ENCODE results near the gene BAIAP2. TPM values are rescaled to one million over a fixed set of nuclear protein-coding genes. Genes with fewer than 3 reads are reported as not detected.

BAIAP2 gene
- total RNA-seq, 1 experiment from 2014 or later, result 14.9 TPM

DNA sequence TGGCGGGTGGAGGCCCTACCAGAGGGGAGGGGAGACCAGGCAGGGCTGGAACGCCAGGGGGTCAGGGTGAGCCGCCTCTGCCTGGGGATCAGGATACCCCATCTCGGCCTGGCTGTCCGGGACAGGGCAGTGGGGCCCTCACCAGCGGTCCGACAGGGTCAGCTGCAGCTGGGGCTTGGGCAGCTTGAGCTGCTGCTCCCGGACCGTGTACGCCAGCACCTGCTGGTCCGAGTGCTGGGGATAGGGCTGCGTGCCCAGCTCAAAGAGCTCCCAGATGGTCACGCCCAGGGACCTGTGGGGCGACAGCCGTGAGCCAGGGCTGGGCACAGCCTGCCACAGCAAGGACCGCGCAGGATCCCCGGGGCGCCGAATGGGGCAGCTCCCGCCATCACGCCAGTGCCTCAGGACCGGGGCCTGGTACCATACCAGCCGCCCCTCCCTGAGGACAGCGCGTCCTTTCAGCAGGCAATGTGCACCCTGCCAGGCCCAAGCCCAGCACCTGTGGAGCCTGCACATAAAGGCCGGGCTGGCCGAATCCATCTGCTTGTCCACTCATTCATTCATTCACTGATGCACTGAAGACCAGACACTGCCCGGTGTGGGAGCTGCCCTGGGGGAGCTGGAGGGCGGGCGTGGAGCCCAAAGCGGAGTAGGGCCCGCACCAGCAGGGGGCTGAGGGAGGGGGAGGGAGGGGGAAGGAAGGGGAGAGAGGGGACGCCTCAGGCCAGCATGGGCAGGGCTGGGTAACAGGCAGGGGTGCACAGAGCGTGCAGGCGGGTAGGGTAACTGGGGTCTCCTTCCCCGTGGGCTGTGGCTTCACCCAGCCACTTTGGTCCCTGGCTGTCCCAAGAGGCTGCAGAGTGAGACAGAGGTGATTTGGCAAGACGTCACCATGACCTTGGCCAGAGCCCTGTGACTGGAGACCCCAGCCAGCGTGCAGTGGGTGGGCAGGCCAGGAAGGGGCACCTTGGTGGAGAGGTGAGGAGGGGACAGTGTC lies 88.4 kb downstream of the BAIAP2 start:
- Histone ChIP-seq H3K36me3 (replicated peaks; ENCODE audit: control insufficient read depth, insufficient read depth, low read length) (no peaks in the 10 kb centered on the region), H3K27me3 (ENCODE audit: control insufficient read depth, insufficient read depth, low read length) (no peaks in the 10 kb centered on the region), H3K4me3 (ENCODE audit: insufficient read depth, low read depth, low read length) (no peak overlapping the region)
- DNase-seq, result no peak

- H3K36me3 ChIP-seq (replicated peaks; ENCODE audit: control insufficient read depth, insufficient read depth, low read length), result no peaks in the 10 kb centered on the region
- H3K27me3 ChIP-seq (ENCODE audit: control insufficient read depth, insufficient read depth, low read length), result no peaks in the 10 kb centered on the region
- DNase-seq, result no peak
- H3K4me3 ChIP-seq (ENCODE audit: insufficient read depth, low read depth, low read length), result no peak overlapping the region
These were observed 89.4 kb downstream of the BAIAP2 start for GRCh38 chr17:81124377-81124776.

GRCh38 chr17:81125573-81126081 lies 90.7 kb downstream of the BAIAP2 start:
- H3K4me3 ChIP-seq (ENCODE audit: insufficient read depth, low read depth, low read length), result no peak overlapping the region
- no peak for DNase-seq
- no peaks in the 10 kb centered on the region for H3K27me3 ChIP-seq (ENCODE audit: control insufficient read depth, insufficient read depth, low read length)
- no peaks in the 10 kb centered on the region for H3K36me3 ChIP-seq (replicated peaks; ENCODE audit: control insufficient read depth, insufficient read depth, low read length)

GRCh38 chr17:81126281-81127132 lies 91.6 kb downstream of the BAIAP2 start:
- DNase-seq, result peak; percentile 87
- Histone ChIP-seq H3K4me3 (ENCODE audit: insufficient read depth, low read depth, low read length) (no peak overlapping the region), H3K36me3 (replicated peaks; ENCODE audit: control insufficient read depth, insufficient read depth, low read length) (no peaks in the 10 kb centered on the region), H3K27me3 (ENCODE audit: control insufficient read depth, insufficient read depth, low read length) (no peaks in the 10 kb centered on the region)

DNA sequence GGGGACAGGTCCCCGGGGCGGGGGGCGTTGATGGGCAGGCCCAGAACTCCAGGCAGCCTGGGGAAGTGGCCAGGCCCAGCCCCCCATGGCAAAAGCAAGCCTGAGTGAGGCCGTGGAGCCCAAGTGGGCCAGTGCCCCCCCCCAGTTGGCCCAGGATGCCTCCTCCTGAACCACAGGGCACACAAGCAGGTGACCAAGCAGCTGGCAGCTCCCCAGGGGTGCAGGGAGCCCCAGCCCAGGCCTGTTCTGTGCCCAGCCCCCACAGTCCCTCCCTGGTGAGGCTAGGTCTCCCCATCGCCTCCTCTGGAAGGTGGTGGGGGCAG lies 92.1 kb downstream of the BAIAP2 start:
- Histone ChIP-seq H3K27me3 (ENCODE audit: control insufficient read depth, insufficient read depth, low read length) (no peaks in the 10 kb centered on the region), H3K4me3 (ENCODE audit: insufficient read depth, low read depth, low read length) (no peak overlapping the region), H3K36me3 (replicated peaks; ENCODE audit: control insufficient read depth, insufficient read depth, low read length) (no peaks in the 10 kb centered on the region)
- DNase-seq, result no peak

GRCh38 chr17:81127526-81128177 lies 92.7 kb downstream of the BAIAP2 start:
- no peak for DNase-seq
- Histone ChIP-seq H3K27me3 (ENCODE audit: control insufficient read depth, insufficient read depth, low read length) (no peaks in the 10 kb centered on the region), H3K4me3 (ENCODE audit: insufficient read depth, low read depth, low read length) (no peak overlapping the region), H3K36me3 (replicated peaks; ENCODE audit: control insufficient read depth, insufficient read depth, low read length) (no peaks in the 10 kb centered on the region)

GRCh38 chr17:81128338-81128737 lies 93.4 kb downstream of the BAIAP2 start:
- no peak for DNase-seq
- no peaks in the 10 kb centered on the region for H3K36me3 ChIP-seq (replicated peaks; ENCODE audit: control insufficient read depth, insufficient read depth, low read length)
- H3K27me3 ChIP-seq (ENCODE audit: control insufficient read depth, insufficient read depth, low read length), result no peaks in the 10 kb centered on the region
- no peak overlapping the region for H3K4me3 ChIP-seq (ENCODE audit: insufficient read depth, low read depth, low read length)

- H3K36me3 ChIP-seq (replicated peaks; ENCODE audit: control insufficient read depth, insufficient read depth, low read length), result no peaks in the 10 kb centered on the region
- H3K4me3 ChIP-seq (ENCODE audit: insufficient read depth, low read depth, low read length), result no peak overlapping the region
- H3K27me3 ChIP-seq (ENCODE audit: control insufficient read depth, insufficient read depth, low read length), result no peaks in the 10 kb centered on the region
- DNase-seq, result no peak
These were observed 93.8 kb downstream of the BAIAP2 start for GRCh38 chr17:81128774-81129173.

GRCh38 chr17:81129289-81129688 lies 94.3 kb downstream of the BAIAP2 start:
- DNase-seq, result no peak
- H3K36me3 ChIP-seq (replicated peaks; ENCODE audit: control insufficient read depth, insufficient read depth, low read length), result no peaks in the 10 kb centered on the region
- H3K4me3 ChIP-seq (ENCODE audit: insufficient read depth, low read depth, low read length), result no peak overlapping the region
- H3K27me3 ChIP-seq (ENCODE audit: control insufficient read depth, insufficient read depth, low read length), result no peaks in the 10 kb centered on the region

DNA sequence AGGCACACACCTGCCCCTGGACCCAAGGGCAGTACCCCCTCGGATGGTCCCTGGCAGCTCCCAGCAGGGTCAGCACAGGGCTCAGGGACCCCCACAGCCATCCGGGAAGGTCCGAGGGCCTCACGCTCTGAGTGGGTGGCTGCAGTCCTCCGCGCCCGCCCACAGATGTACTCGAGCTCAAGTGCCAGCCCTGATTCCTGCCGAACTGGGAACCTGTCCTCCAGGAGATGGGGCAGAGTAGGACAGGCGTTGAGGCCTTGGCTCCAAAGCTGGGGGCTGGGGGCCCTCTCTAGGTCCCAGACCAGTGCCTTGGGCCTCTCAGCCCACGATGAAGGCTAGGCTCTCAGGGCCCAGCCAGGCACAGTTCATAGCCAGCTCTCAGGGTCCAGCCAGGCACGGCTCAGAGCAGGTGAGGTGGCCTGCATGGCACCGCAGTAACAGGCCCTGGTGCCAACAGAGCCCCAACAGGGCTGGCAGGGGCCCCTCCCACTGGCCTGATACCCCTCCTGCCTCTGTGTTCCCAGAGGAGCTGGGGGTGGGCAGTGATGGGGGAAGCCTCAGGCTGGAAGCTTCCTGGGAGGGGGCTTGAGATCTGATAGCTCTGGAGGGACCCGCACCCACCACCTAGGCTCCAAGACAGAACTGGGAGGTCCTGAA lies 94.9 kb downstream of the BAIAP2 start:
- H3K4me3 ChIP-seq (ENCODE audit: insufficient read depth, low read depth, low read length), result no peak overlapping the region
- H3K27me3 ChIP-seq (ENCODE audit: control insufficient read depth, insufficient read depth, low read length), result no peaks in the 10 kb centered on the region
- peak; percentile 67 for DNase-seq
- no peaks in the 10 kb centered on the region for H3K36me3 ChIP-seq (replicated peaks; ENCODE audit: control insufficient read depth, insufficient read depth, low read length)

DNA sequence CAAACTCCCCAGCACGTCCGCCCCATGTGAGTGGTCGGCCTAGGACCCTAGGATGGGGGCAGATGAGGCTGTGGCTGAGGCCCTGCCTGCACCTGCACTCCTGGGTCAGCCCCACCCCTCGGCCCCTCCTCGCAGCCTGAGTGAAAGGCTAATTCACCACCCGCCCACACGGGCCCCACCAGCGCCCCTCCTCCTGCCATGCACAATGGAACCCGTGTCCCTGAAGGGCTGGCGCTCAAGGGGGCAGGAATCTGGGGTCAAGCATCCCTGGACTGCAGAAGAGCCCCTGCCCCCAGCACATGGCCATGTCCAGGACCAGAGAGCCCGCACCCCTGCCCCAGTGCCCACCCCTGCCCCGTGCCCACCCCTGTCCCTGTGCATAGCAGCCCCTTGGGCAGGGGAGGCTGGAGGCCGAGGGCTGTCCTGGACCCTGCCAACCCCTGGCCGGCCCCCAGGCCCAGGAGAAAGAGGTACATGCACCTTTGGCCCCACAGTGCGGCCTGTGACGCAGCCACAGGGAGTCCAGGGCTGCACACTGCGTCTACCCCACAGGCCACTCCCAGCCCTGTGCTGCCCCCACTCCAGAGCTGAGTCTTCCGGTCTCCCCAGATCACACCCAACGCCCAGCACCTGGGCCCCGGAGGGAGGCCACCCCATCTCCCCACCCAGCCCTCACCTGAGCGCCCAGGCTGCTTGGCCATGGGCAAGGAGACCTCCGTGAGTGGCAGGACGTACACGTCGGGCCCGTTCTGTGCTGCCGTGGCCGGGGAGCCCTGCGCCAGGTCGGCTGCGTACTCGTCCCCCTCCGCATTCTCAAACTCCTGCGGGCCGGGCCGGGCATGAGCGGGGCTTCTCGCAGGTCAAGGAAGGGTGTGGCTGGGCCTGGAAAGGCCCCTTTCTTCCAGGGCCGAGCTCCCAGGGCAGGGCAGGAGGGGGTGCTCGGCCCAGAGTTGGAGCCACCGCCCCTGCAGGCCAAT lies 95.7 kb downstream of the BAIAP2 start:
- peak; percentile 71 for DNase-seq
- Histone ChIP-seq H3K27me3 (ENCODE audit: control insufficient read depth, insufficient read depth, low read length) (no peaks in the 10 kb centered on the region), H3K36me3 (replicated peaks; ENCODE audit: control insufficient read depth, insufficient read depth, low read length) (no peaks in the 10 kb centered on the region), H3K4me3 (ENCODE audit: insufficient read depth, low read depth, low read length) (no peak overlapping the region)

- peak; percentile 73 for DNase-seq
- Histone ChIP-seq H3K4me3 (ENCODE audit: insufficient read depth, low read depth, low read length) (no peak overlapping the region), H3K27me3 (ENCODE audit: control insufficient read depth, insufficient read depth, low read length) (no peaks in the 10 kb centered on the region), H3K36me3 (replicated peaks; ENCODE audit: control insufficient read depth, insufficient read depth, low read length) (no peaks in the 10 kb centered on the region)
These were observed 96.7 kb downstream of the BAIAP2 start for GRCh38 chr17:81131486-81132196.

DNA sequence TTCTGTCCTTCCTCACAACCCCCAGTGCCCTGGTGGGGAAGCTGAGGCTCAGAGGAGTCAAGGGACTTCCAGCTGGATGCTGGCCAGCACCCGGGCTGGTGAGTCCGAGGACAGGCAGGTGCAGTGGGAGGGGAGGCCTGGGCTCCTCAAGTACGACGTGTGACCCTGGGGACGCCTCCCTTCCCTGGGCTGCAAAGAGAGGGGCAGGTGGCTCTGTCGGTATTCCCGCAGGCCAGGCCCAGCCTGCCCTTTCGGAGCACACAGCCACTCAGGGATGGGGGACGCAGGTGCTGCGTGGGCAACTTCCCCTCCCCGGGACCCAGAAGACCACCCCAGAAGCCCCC lies 97.2 kb downstream of the BAIAP2 start:
- Histone ChIP-seq H3K27me3 (ENCODE audit: control insufficient read depth, insufficient read depth, low read length) (no peaks in the 10 kb centered on the region), H3K36me3 (replicated peaks; ENCODE audit: control insufficient read depth, insufficient read depth, low read length) (no peaks in the 10 kb centered on the region), H3K4me3 (ENCODE audit: insufficient read depth, low read depth, low read length) (no peak overlapping the region)
- no peak for DNase-seq
